Coronary artery (tissue), 2 donors: ENCODE results near the gene C17orf100.
A peak's percentile ranks its signal among the peaks of the same experiment; 100 is the strongest.
"Not testable (repeated sequence)": the region's sequence is repeated elsewhere in the genome, so short reads cannot be mapped to it uniquely, and the experiment has no call there.

Experiments used
- DNase-seq: peaks from one replicate; pipeline ENCODE4 v3.0.0-alpha.2; 2017; ENCODE audit warnings: low spot score
- H3K27ac ChIP-seq, 2 donors: fragments of 200-600 bp; sonication (generic); one replicate each; pipeline ENCODE4 v1.5.1; 2016 to 2019
- H3K4me3 ChIP-seq: fragments of 200-600 bp; sonication (generic); 2 replicates; pipeline ENCODE4 v1.5.1; 2016; ENCODE audit warnings: mild to moderate bottlenecking, moderate library complexity
- TF ChIP-seq, protein P1 (sequence below): fragments of 200-600 bp; sonication (generic); IDR thresholded peaks from one replicate; pipeline ENCODE4 v1.5.1; 2019; ENCODE audit warnings: antibody characterized with exemption

Gene C17orf100

GRCh38 chr17:6641247-6641863 is 10.2 kb upstream of the C17orf100 start:
- H3K4me3 ChIP-seq: peak overlapping the region; percentile 86
- no peak for DNase-seq
- peak overlapping the region; percentile 52 to 88 for H3K27ac ChIP-seq
- TF ChIP-seq, protein P1, sequence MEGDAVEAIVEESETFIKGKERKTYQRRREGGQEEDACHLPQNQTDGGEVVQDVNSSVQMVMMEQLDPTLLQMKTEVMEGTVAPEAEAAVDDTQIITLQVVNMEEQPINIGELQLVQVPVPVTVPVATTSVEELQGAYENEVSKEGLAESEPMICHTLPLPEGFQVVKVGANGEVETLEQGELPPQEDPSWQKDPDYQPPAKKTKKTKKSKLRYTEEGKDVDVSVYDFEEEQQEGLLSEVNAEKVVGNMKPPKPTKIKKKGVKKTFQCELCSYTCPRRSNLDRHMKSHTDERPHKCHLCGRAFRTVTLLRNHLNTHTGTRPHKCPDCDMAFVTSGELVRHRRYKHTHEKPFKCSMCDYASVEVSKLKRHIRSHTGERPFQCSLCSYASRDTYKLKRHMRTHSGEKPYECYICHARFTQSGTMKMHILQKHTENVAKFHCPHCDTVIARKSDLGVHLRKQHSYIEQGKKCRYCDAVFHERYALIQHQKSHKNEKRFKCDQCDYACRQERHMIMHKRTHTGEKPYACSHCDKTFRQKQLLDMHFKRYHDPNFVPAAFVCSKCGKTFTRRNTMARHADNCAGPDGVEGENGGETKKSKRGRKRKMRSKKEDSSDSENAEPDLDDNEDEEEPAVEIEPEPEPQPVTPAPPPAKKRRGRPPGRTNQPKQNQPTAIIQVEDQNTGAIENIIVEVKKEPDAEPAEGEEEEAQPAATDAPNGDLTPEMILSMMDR: no peak

DNA sequence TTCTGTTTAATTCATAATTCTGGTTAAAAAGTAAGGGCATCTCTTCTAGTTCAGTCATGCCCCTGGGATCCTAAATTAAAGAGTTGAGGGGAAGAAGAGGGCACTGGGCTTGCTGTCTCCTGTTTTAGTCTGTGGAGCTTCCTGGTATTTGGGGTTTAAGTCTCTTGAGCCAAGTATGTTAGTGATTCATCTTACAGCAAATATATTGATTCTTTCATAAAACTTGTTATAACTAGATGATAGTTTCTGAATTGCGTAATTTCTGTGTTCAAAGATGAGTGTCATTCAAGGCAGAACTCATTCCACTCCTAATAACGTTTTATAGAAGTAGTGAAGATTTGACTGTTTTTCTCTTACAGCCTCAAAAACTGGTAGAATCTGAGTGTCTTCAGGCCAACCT is 9.0 kb upstream of the C17orf100 start:
- Histone ChIP-seq H3K27ac (no peak overlapping the region), H3K4me3 (no peak overlapping the region)
- TF ChIP-seq, protein P1: no peak
- DNase-seq: no peak

GRCh38 chr17:6643451-6644125 is 8.0 kb upstream of the C17orf100 start:
- TF ChIP-seq, protein P1: no peak
- no peak overlapping the region for H3K4me3 ChIP-seq
- no peak for DNase-seq
- H3K27ac ChIP-seq: no peak overlapping the region

DNA sequence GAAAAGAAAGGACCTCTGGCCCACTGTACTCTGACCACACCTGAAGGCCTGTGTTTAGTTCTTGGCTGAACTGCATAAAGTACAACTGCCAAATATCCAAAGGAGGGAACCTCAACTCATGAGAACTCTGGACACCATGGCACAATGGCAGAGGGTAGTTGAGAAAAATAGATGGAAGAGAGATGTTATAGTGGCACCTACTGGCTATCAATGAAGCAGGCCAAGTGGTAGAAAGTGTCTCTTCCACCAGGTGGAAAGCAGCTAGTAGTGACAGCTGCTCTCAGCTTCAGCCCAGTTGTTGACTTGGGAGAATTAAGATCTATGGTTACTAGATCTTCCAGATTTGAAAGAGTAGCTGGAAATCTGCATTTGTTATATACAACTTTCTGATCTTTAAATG is 3.4 kb upstream of the C17orf100 start:
- DNase-seq: no peak
- Histone ChIP-seq H3K4me3 (no peak overlapping the region), H3K27ac (no peak overlapping the region)
- TF ChIP-seq, protein P1: no peak

DNA sequence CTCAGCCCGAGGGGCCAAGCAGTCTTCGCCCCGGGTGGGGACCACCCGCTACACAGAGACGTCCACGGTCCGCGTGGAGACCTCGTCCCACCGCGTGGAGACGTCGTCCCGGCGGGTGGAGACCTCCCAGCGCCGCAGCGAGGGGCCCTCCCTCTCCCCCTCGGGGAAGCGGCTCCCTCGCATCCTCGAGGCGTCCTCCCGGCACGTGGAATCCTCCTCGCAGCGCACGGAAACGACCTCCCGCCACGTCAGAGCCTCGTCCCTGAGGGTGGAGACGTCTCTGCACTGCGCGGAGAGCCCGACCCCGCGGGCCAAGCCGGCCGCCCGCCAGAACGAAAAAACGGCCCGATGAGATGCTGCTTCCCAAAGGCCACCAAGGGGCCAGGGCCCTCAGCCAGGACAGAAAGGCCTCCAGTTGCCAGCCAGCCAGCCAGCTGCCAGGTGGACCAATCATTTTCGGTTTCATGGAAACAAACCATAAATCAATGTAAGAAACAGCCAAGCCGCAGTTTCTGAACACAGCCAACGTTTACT is 424 bp downstream of the C17orf100 start:
- no peak for DNase-seq
- TF ChIP-seq, protein P1: no peak

DNA sequence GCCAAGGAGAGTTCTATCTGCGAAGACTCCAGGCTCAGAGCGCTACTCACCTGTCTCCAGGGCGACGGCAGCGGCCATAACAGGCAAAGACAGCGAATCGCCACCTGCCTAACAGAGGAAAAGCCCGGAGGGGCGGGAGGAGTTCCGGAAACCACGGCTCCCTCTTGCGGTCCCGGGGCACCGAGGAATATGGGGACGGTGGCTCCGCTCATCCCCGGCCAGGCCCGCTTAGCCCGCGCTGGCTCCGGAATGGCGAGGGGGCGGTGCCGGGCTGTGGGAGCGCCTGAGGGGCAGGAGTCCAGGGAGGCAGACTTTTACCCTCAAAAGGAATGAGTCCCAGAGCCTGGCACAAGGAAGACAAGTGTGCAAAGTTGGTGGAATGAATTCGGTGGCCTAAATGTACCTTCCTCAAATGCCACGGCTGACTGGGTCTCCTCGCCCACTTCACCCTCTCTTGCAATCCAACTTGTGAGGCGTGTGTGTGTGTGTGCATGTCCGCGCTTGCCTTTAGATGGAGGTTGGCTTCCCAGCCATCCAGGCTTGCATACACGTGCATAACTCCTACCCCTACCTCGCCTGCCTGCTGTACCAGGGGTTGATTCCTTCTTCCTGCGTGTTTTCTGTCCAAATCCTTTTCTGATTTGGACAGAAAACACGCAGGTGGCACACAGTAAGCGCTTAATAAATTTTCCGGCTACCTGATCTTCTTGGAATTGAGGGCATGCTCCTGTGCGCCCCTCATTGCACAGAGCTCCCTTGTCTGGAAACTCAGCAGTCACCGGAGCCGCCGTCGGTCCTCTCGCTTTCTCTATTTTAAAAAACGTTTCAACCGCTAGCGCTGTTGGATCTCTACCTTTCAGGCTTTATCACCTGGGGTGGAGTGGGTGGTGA is 3.5 kb downstream of the C17orf100 start:
- Histone ChIP-seq H3K4me3 (peak overlapping the region; percentile 27), H3K27ac (no peak overlapping the region)
- TF ChIP-seq, protein P1: no peak
- no peak for DNase-seq

More for the DNA sequence above, 424 bp downstream of the C17orf100 start:
- Histone ChIP-seq H3K27ac (peak overlapping the region; percentile 40 to 49), H3K4me3 (peak overlapping the region; percentile 70)

DNA sequence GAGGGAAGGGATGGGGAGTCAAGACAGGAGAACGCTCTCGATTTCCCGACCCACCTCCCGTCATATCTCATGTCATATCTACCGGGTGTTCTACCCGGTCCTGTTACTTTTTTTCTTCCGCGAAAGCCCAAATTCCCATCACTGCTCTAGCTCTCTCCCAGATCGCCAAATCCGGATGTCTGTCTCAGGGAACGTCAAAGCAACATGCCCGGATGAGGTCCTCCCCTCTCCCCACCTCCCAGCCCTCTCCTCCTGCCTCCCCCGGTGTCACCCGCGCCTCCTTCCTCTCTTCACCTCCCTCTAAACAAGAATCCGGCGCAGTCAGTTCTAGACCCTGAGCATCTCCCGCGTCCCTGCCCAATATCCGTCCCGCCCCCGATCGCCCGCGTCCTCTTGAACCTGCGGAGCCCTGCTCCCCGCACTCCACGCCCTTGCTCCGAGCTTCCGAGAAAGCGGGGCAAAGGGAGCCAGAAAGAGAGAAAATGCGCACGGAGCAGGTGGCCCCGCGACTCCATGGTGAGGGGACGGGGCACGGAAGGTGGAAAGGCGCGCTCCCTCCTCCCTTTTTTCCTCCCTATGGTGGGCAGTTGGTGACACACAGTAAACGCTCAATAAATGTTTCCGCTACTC is 4.3 kb downstream of the C17orf100 start:
- peak overlapping the region; percentile 45 for H3K4me3 ChIP-seq
- H3K27ac ChIP-seq, DNase-seq: not testable (repeated sequence)

DNA sequence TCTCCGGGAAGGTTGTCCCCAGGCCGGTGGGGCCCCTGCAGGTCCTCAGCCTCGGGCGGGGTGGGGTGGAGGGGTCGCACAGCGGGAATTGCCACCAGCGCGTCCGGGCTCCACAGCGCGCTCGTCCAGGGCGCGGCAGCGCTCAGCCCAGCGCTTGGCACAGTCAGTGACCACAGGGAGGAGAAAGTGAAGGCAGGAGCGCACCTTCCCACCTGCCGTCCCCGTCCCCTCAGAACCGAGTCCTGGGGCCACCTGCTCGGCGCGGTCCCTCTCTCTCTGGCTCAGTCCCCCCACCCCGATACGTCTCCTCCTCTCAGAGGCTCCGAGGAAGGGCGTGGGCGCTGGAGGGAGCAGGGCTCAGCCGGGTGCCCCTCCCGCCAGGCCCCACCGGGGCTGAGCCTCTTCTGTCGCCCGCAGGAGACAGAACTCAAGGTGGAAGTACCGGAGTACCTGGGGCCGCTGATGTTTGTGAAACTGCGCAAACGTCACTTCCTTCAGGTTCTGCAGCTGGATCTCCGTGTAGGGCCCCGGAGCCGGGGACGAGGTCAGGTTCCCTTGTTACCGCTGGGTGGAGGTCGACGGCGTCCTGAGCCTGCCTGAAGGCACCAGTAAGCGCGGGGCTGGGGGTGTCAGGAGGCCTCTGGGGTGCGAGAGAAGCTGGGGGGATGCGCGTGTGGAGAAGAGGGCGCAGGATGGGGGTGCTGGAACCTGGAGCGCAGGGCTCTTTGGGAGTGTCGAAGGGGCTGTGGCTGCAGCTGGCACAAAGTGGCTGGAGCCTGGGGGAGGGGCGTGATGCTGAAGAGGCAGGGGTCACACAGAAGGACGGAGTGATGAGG is 5.5 kb downstream of the C17orf100 start:
- H3K4me3 ChIP-seq: peak overlapping the region; percentile 28
- not testable (repeated sequence) for H3K27ac ChIP-seq, DNase-seq
